ENCODE measurements around the gene CENPS. TPM values are rescaled to one million over a fixed set of nuclear protein-coding genes. Genes with fewer than 3 reads are reported as not detected.

CENPS gene
- total and polyA plus RNA-seq, 2 of the 13 experiments (the other 11 are each of a cell fraction or from before 2014, with no cell fraction given): 3.3 to 22.0 TPM

DNA sequence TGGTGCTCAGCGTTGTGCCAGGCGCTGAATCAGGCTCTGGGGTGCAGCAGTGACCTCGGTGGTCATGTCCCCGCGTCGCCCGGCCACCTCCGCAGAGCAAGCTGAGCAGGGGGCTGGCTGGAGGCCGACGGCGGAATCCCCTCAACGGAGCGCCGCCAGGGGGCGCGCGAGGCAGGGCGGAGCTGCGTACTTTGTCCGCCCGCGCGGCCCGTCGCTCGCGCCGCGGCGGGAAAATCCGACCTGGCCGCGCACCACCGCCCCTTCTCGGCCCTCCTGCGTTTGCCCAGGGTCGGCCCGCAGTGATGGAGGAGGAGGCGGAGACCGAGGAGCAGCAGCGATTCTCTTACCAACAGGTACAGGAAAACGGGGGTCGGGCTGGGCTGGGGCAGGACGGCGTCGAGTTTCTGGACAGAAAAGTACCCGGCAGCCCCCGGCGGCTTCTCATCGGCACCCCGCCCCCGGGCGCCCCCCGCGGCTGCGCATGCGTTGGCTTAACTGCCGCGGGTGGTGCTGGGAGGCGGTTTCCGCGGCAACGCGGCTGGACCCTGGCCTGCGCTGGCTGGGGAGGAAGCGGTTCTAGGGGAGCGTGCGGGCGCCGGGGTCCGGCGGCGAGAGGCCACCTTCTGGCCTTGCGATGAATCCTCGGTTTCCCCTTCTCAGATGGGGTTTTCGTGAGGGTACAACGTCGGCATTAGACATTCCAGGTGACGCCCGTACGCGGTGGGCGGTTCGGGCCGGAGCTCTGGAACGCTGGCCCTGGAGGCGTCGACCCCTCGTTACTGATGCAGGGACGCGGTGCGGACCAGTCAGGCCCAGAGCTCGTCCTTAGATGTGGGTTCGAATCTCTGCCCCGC, at the start of gene CENPS (continued):
- peak; percentile 83; the same call in 1 of the 2 replicates for TF ChIP-seq ZNF761 (CRISPR knock-in tag; conservative IDR thresholded peaks at IDR 0.05)
- peak; percentile 90 for TF ChIP-seq ZNF143 (CRISPR knock-in tag; IDR thresholded peaks at IDR 0.05)
- TF ChIP-seq HNRNPUL1 (IDR thresholded peaks at IDR 0.05; ENCODE audit: low read depth, low read length): no peak
- peak; percentile 27; the same call in 1 of the 2 replicates for TF ChIP-seq TAF1 (CRISPR knock-in tag; IDR thresholded peaks at IDR 0.05)
- TF ChIP-seq, protein P1, sequence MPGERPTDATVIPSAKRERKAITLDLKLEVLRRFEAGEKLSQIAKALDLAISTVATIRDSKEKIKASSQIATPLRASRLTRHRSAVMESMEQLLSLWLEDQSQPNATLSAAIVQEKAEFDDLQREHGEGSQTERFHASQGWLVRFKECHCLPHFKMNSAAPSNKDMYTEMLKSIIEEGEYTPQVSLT (CRISPR knock-in tag; IDR thresholded peaks at IDR 0.05; ENCODE audit: borderline replicate concordance, low read depth): no peak
- TF ChIP-seq, protein P2, sequence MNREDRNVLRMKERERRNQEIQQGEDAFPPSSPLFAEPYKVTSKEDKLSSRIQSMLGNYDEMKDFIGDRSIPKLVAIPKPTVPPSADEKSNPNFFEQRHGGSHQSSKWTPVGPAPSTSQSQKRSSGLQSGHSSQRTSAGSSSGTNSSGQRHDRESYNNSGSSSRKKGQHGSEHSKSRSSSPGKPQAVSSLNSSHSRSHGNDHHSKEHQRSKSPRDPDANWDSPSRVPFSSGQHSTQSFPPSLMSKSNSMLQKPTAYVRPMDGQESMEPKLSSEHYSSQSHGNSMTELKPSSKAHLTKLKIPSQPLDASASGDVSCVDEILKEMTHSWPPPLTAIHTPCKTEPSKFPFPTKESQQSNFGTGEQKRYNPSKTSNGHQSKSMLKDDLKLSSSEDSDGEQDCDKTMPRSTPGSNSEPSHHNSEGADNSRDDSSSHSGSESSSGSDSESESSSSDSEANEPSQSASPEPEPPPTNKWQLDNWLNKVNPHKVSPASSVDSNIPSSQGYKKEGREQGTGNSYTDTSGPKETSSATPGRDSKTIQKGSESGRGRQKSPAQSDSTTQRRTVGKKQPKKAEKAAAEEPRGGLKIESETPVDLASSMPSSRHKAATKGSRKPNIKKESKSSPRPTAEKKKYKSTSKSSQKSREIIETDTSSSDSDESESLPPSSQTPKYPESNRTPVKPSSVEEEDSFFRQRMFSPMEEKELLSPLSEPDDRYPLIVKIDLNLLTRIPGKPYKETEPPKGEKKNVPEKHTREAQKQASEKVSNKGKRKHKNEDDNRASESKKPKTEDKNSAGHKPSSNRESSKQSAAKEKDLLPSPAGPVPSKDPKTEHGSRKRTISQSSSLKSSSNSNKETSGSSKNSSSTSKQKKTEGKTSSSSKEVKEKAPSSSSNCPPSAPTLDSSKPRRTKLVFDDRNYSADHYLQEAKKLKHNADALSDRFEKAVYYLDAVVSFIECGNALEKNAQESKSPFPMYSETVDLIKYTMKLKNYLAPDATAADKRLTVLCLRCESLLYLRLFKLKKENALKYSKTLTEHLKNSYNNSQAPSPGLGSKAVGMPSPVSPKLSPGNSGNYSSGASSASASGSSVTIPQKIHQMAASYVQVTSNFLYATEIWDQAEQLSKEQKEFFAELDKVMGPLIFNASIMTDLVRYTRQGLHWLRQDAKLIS (CRISPR knock-in tag; IDR thresholded peaks at IDR 0.05): no peak
- TF ChIP-seq STAT5B (CRISPR knock-in tag; IDR thresholded peaks at IDR 0.05): no peak
- TF ChIP-seq PCBP1 (IDR thresholded peaks at IDR 0.05; ENCODE audit: borderline replicate concordance, low read depth, low read length): no peak
- TF ChIP-seq HCFC1 (IDR thresholded peaks at IDR 0.05; ENCODE audit: low read depth, low read length): no peak
- TF ChIP-seq, protein P3, sequence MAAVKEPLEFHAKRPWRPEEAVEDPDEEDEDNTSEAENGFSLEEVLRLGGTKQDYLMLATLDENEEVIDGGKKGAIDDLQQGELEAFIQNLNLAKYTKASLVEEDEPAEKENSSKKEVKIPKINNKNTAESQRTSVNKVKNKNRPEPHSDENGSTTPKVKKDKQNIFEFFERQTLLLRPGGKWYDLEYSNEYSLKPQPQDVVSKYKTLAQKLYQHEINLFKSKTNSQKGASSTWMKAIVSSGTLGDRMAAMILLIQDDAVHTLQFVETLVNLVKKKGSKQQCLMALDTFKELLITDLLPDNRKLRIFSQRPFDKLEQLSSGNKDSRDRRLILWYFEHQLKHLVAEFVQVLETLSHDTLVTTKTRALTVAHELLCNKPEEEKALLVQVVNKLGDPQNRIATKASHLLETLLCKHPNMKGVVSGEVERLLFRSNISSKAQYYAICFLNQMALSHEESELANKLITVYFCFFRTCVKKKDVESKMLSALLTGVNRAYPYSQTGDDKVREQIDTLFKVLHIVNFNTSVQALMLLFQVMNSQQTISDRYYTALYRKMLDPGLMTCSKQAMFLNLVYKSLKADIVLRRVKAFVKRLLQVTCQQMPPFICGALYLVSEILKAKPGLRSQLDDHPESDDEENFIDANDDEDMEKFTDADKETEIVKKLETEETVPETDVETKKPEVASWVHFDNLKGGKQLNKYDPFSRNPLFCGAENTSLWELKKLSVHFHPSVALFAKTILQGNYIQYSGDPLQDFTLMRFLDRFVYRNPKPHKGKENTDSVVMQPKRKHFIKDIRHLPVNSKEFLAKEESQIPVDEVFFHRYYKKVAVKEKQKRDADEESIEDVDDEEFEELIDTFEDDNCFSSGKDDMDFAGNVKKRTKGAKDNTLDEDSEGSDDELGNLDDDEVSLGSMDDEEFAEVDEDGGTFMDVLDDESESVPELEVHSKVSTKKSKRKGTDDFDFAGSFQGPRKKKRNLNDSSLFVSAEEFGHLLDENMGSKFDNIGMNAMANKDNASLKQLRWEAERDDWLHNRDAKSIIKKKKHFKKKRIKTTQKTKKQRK (IDR thresholded peaks at IDR 0.05; ENCODE audit: low read length): no peak
- peak; percentile 18; the same call in 1 of the 2 replicates for TF ChIP-seq ZMYM3 (CRISPR knock-in tag; IDR thresholded peaks at IDR 0.05)
- no peak for TF ChIP-seq EZH2 (conservative IDR thresholded peaks at IDR 0.05; ENCODE audit: low read depth, low read length)
- peak in 1 of 2 experiments; percentile 99; a peak in 3 of 4 replicates for TF ChIP-seq KLF16 (CRISPR knock-in tag; IDR thresholded peaks at IDR 0.05)
- peak; percentile 63; the same call in 1 of the 2 replicates for TF ChIP-seq SMAD3 (CRISPR knock-in tag; IDR thresholded peaks at IDR 0.05)
- peak; percentile 69 for TF ChIP-seq IKZF4 (CRISPR knock-in tag; IDR thresholded peaks at IDR 0.05; ENCODE audit: borderline replicate concordance, low read depth, not compliant biosample characterization)
- TF ChIP-seq, protein P4, sequence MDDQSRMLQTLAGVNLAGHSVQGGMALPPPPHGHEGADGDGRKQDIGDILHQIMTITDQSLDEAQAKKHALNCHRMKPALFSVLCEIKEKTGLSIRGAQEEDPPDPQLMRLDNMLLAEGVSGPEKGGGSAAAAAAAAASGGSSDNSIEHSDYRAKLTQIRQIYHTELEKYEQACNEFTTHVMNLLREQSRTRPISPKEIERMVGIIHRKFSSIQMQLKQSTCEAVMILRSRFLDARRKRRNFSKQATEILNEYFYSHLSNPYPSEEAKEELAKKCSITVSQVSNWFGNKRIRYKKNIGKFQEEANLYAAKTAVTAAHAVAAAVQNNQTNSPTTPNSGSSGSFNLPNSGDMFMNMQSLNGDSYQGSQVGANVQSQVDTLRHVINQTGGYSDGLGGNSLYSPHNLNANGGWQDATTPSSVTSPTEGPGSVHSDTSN (CRISPR knock-in tag; IDR thresholded peaks at IDR 0.05; ENCODE audit: borderline replicate concordance): 0 out of 2 replicates have a peak, but pooled peaks have one; percentile 75
- TF ChIP-seq, protein P5, sequence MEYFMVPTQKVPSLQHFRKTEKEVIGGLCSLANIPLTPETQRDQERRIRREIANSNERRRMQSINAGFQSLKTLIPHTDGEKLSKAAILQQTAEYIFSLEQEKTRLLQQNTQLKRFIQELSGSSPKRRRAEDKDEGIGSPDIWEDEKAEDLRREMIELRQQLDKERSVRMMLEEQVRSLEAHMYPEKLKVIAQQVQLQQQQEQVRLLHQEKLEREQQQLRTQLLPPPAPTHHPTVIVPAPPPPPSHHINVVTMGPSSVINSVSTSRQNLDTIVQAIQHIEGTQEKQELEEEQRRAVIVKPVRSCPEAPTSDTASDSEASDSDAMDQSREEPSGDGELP (IDR thresholded peaks at IDR 0.05; ENCODE audit: borderline replicate concordance, low read depth): peak; percentile 40; the same call in 1 of the 2 replicates
- TF ChIP-seq ZBTB8A (CRISPR knock-in tag; IDR thresholded peaks at IDR 0.05; ENCODE audit: borderline replicate concordance, low read depth): peak; percentile 55; the same call in 1 of the 2 replicates
